Vagina (tissue), 2 donors: ENCODE measurements around the gene LRRC56. TPM values are rescaled to one million over a fixed set of nuclear protein-coding genes. Genes with fewer than 3 reads are reported as not detected.

Source experiments
- DNase-seq, 2 donors: peaks; one replicate each; pipeline ENCODE4 v3.0.0-alpha.2; 2017; ENCODE audit errors: extremely low spot score in 2 of 2
- H3K27ac ChIP-seq: fragments of 200-600 bp; sonication (generic); one replicate; pipeline ENCODE4 v1.5.1; 2019
- H3K27me3 ChIP-seq: fragments of 200-600 bp; sonication (generic); one replicate; pipeline ENCODE4 v1.5.1; 2019
- H3K36me3 ChIP-seq, 2 donors: fragments of 200-600 bp; sonication (generic); one replicate each; pipeline ENCODE4 v1.5.1; 2017 to 2019
- H3K4me1 ChIP-seq: fragments of 200-600 bp; sonication (generic); one replicate; pipeline ENCODE4 v1.5.1; 2019
- H3K4me3 ChIP-seq, 2 donors: fragments of 200-600 bp; sonication (generic); 1 replicate in 1 of 2; 2 replicates in 1 of 2; pipeline ENCODE4 v1.5.1; 2016 to 2019
- H3K9me3 ChIP-seq: fragments of 200-600 bp; sonication (generic); one replicate; pipeline ENCODE4 v1.5.1; 2019
- CTCF ChIP-seq, 3 experiments: fragments of 450-650 bp in 2 of 3; fragments of 200-600 bp in 1 of 3; sonication (generic) in 1 of 3; IDR thresholded peaks; one replicate each; pipeline ENCODE4 v1.5.1; 2017 to 2019; ENCODE audit warnings: antibody characterized with exemption in 3 of 3, mild to moderate bottlenecking in 2 of 3, moderate library complexity in 2 of 3
- POLR2A ChIP-seq, 2 donors: fragments of 450-650 bp; IDR thresholded peaks; one replicate each; pipeline ENCODE4 v1.6.1; 2017; ENCODE audit warnings: antibody characterized with exemption in 2 of 2, mild to moderate bottlenecking in 2 of 2, moderate library complexity in 2 of 2
- POLR2AphosphoS5 ChIP-seq, 2 donors: sonication (generic); formaldehyde crosslinking; IDR thresholded peaks; one replicate each; pipeline ENCODE4 v1.9.0; 2017; ENCODE audit warnings: antibody characterized with exemption in 2 of 2, mild to moderate bottlenecking in 2 of 2, low read depth in 1 of 2; ENCODE audit not compliant: insufficient read depth in 1 of 2
- intact Hi-C: fragments of 100-400 bp; cut with DNase I; formaldehyde crosslinking; loops from one replicate; pipeline ENCODE4 v1.15.1; 2023
- total RNA-seq: library from RNA; depleted of rRNA; stranded (reverse); fragments of >200 nt; gene quantifications from one replicate; pipeline ENCODE4 v1.2.3, GENCODE V29; 2016

Gene LRRC56
- total RNA-seq, 1 donor from 2014 or later = 0.49 TPM

- intact Hi-C loops = no loop called here
- no peak overlapping the region for H3K27ac ChIP-seq
- no peaks in the 10 kb centered on the region for H3K9me3 ChIP-seq
- H3K36me3 ChIP-seq = no peaks in the 10 kb centered on the region
- H3K4me3 ChIP-seq = no peak overlapping the region
- H3K4me1 ChIP-seq = peaks cover under 1% of the 10 kb centered on the region
- peaks cover under 1% of the 10 kb centered on the region for H3K27me3 ChIP-seq
- DNase-seq = no peak
- no peak for TF ChIP-seq POLR2AphosphoS5 (IDR thresholded peaks at IDR 0.05; ENCODE audit: insufficient read depth in 1 of 2, low read depth in 1 of 2)
These were observed 11.6 kb downstream of the LRRC56 start for GRCh38 chr11:548700-549603.

GRCh38 chr11:550021-550745, 12.9 kb downstream of the LRRC56 start:
- peaks cover 10% of the 10 kb centered on the region for H3K27me3 ChIP-seq
- no peak for TF ChIP-seq CTCF (IDR thresholded peaks at IDR 0.05)
- no peak for TF ChIP-seq POLR2A (IDR thresholded peaks at IDR 0.05)
- TF ChIP-seq POLR2AphosphoS5 (IDR thresholded peaks at IDR 0.05; ENCODE audit: insufficient read depth in 1 of 2, low read depth in 1 of 2) = no peak
- H3K9me3 ChIP-seq = no peaks in the 10 kb centered on the region
- intact Hi-C loops = loop anchor here (10.0 kb wide), 1 partner anchor 175 kb away; no protein-coding TSS in a partner anchor
- no peak overlapping the region for H3K4me3 ChIP-seq
- H3K36me3 ChIP-seq = no peaks in the 10 kb centered on the region
- H3K27ac ChIP-seq = no peak overlapping the region
- DNase-seq = no peak
- peaks cover 12% of the 10 kb centered on the region for H3K4me1 ChIP-seq

GRCh38 chr11:550746-551085, 13.4 kb downstream of the LRRC56 start:
- no peaks in the 10 kb centered on the region for H3K36me3 ChIP-seq
- H3K27me3 ChIP-seq = peaks cover 14% of the 10 kb centered on the region
- TF ChIP-seq POLR2A (IDR thresholded peaks at IDR 0.05) = no peak
- H3K27ac ChIP-seq = no peak overlapping the region
- no peaks in the 10 kb centered on the region for H3K9me3 ChIP-seq
- peaks cover 17% of the 10 kb centered on the region for H3K4me1 ChIP-seq
- H3K4me3 ChIP-seq = no peak overlapping the region
- intact Hi-C loops = loop anchor here (10.0 kb wide), 1 partner anchor 174 kb away; no protein-coding TSS in a partner anchor
- no peak for DNase-seq

GRCh38 chr11:551131-551530, 13.8 kb downstream of the LRRC56 start:
- peaks cover 14% of the 10 kb centered on the region for H3K27me3 ChIP-seq

GRCh38 chr11:551596-551995, 14.3 kb downstream of the LRRC56 start:
- peaks cover 14% of the 10 kb centered on the region for H3K27me3 ChIP-seq
- H3K9me3 ChIP-seq = no peaks in the 10 kb centered on the region
- TF ChIP-seq POLR2AphosphoS5 (IDR thresholded peaks at IDR 0.05; ENCODE audit: insufficient read depth in 1 of 2, low read depth in 1 of 2) (no peak), POLR2A (IDR thresholded peaks at IDR 0.05) (no peak), CTCF (IDR thresholded peaks at IDR 0.05) (no peak)
- no peaks in the 10 kb centered on the region for H3K36me3 ChIP-seq
- H3K4me1 ChIP-seq = peaks cover 20% of the 10 kb centered on the region
- intact Hi-C loops = loop anchor here (10.0 kb wide), 1 partner anchor 173 kb away; no protein-coding TSS in a partner anchor
- H3K27ac ChIP-seq = no peak overlapping the region
- no peak for DNase-seq
- H3K4me3 ChIP-seq = no peak overlapping the region

More at GRCh38 chr11:551131-551530, 13.8 kb downstream of the LRRC56 start:
- TF ChIP-seq CTCF (IDR thresholded peaks at IDR 0.05) = no peak
- TF ChIP-seq POLR2AphosphoS5 (IDR thresholded peaks at IDR 0.05; ENCODE audit: insufficient read depth in 1 of 2, low read depth in 1 of 2) = no peak
- no peak for TF ChIP-seq POLR2A (IDR thresholded peaks at IDR 0.05)
- intact Hi-C loops = loop anchor here (10.0 kb wide), 1 partner anchor 174 kb away; no protein-coding TSS in a partner anchor
- no peak overlapping the region for H3K4me3 ChIP-seq
- H3K27ac ChIP-seq = no peak overlapping the region
- no peak for DNase-seq
- no peaks in the 10 kb centered on the region for H3K9me3 ChIP-seq
- H3K36me3 ChIP-seq = no peaks in the 10 kb centered on the region
- peaks cover 20% of the 10 kb centered on the region for H3K4me1 ChIP-seq
